GM21786 (cell line): ENCODE results near the gene MAPK8IP2.
"Not testable (repeated sequence)": the region's sequence is repeated elsewhere in the genome, so short reads cannot be mapped to it uniquely, and the experiment has no call there.

Experiments
- ATAC-seq: cut with Tn5 transposase; IDR thresholded peaks from one replicate; pipeline ENCODE4 v1.9.1; 2021; ENCODE audit not compliant: unreplicated experiment

Gene MAPK8IP2

DNA sequence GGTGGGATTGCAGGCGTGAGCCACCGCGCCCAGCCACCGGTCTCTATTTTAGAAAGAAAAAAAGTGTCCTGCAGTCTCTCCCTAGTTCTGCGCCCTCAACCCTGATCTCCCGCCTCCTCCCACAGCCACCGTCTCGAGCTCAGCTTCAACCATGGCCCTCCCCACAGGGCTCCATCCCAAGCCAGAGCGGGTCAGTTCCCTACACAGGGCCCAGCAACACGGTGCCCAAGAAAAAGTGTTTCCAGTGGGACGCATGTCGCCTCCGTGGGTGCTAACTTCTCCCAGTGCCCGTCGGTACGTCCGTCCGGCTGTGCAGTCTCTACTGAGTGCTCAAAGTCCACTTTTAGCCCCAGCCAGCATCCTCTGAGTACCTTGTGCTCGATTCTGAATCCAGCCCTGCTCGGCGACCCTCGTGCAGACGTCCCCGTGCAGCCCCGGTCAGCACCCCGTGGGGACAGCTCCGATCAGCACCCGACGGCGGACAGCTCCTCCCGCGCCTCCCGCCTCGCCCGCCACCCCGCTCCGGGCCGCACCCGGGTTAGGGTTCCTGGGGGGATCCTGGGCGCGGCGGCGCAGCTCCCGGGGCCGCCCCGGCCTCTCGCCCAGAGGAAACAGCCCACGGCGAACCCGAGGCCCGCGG, 657 bp upstream of the MAPK8IP2 start:
- no peak for ATAC-seq

DNA sequence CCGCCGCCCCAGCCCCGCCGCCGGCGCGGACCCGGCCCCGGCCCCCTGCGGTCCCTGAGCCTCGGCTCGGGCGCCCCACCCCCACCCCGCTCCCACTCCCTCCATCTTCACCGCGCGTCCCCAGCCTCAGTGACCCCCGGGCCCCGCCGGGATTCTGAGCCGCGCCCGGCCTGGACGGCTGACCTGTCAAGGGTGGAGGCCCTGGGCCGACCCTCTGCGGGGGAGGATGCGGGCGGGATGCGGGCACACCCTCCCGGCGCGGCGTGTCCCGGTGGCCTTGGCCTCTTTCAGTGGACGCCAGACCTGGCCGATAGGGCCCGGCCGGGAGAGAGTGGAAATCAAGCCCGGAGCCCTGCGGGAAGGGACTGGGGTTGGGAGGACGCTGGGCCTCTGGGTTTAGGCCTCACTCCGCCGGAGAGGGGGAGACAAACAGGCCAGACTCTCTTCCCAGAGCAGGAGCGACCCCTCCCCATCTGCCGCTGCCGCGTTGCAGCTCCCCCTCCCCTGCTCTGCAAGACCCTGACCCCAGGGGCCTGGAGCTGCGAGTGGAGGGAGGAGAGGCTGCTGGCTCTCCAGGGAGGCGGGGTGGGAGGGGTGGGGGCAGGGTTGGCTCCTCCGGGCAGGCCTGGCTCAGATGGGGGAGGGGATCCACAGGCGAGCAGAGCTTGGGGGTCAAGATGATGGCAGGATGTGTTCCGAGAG, 525 bp downstream of the MAPK8IP2 start:
- ATAC-seq = no peak

DNA sequence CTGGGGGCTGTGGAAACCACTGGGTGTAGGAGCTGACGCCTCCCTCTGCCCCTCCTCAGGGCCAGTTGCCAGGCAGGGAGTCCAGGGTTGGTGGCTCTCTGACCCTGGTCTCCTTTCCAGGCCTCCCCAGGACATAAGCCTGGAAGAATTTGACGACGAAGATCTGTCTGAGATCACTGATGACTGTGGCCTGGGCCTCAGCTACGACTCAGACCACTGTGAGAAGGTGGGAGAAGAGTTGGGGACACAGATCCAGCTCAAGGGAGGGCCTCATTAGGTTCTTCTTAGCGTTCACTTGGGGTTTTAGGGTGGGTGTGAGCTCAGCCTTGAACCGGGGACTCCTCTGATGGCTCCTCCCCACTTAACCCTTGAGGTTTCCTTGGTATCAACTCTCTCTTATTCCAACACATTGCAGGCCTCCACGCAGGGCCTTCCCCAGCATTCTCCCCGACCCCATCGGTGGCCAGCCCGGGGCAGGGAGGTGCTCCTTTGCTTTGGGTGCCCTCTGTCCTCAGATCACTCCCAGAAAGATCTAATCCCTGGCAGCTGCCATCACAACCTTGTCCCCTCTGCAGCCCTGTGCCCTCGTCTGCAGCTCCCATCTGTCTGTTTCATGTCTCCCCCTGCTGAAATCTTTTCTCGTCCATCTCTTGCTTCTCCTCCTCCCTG, 1.2 kb downstream of the MAPK8IP2 start:
- no peak for ATAC-seq

DNA sequence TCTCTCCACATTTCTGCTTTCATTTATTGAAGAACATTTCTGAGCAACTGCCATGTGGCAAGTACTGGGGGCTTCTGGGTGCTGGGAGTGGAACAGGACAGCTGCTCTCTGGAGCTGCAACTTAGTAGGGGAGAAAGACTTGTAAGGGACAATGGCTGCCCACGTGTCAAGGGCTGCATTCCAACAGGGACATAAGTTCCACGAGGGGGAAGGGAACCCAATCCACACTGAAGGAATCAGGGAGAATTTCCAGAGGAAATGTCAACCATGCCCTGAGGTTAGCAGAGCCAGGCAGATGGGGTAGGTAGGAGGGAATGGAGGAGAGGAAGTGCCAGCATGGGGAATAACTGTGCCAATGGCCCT, 1.7 kb downstream of the MAPK8IP2 start:
- no peak for ATAC-seq

DNA sequence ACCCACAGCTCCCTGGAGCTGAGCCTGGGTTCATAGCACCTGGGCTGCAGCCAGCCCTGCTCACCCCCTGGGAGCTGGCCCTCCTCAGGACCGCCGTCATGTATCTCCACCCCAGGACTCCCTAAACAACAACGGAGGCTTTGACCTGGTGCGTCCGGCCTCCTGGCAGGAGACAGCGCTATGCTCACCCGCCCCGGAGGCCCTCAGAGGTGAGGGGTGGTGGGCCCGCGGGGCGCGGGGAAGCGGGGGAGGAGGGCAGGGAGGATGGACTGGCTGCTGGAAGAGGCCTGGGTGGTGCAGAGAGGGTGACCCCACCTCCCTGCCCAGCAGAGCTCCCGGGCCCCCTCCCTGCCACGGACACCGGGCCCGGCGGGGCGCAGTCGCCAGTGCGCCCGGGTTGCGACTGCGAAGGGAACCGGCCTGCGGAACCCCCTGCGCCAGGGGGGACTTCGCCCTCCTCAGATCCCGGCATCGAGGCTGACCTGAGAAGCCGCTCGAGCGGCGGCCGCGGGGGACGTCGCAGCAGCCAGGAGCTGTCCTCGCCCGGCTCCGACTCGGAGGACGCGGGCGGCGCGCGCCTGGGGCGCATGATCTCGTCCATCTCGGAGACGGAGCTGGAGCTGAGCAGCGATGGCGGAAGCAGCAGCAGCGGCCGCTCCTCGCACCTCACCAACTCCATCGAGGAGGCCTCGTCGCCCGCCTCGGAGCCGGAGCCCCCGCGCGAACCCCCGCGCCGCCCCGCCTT, 3.1 kb downstream of the MAPK8IP2 start:
- no peak for ATAC-seq

DNA sequence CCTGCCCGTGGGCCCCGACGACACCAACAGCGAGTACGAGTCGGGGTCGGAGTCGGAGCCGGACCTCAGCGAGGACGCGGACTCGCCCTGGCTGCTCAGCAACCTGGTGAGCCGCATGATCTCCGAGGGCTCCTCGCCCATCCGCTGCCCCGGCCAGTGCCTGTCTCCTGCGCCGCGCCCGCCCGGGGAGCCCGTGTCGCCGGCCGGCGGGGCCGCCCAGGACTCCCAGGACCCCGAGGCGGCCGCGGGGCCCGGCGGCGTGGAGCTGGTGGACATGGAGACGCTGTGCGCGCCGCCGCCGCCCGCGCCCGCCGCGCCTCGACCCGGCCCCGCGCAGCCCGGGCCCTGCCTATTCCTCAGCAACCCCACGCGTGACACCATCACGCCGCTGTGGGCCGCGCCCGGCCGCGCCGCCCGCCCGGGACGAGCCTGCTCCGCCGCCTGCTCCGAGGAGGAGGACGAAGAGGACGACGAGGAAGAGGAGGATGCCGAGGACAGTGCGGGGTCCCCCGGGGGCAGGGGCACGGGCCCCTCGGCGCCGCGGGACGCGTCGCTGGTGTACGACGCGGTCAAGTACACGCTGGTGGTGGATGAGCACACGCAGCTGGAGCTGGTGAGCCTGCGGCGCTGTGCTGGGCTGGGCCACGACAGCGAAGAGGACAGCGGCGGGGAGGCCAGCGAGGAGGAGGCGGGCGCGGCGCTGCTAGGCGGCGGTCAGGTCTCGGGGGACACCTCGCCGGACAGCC, 3.8 kb downstream of the MAPK8IP2 start:
- ATAC-seq = no peak

DNA sequence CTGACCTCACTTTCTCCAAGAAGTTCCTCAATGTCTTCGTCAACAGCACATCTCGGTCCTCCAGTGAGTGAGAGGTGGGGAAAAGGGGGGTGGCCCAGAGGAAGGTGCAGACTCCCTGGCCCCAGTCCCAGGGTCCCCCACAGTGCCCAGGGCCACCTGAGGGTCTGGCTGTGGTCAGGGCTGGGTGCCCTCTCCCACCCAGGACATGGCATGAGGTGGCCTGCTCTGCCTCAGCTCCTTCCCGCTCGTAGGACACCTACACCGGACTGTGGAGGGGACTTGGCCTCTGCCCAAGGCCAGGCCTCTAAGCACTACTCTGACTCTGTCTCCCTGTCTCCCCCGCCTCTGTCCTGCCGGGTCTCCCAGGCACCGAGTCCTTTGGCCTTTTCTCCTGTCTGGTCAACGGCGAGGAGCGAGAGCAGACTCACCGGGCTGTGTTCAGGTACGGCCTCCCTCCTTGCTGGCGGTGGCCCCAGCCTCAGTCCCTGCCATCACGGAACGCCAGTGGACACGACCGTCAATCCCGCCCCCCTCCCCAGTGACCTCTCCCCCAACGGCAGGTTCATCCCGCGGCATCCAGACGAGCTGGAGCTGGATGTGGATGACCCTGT, 4.5 kb downstream of the MAPK8IP2 start:
- ATAC-seq = no peak

DNA sequence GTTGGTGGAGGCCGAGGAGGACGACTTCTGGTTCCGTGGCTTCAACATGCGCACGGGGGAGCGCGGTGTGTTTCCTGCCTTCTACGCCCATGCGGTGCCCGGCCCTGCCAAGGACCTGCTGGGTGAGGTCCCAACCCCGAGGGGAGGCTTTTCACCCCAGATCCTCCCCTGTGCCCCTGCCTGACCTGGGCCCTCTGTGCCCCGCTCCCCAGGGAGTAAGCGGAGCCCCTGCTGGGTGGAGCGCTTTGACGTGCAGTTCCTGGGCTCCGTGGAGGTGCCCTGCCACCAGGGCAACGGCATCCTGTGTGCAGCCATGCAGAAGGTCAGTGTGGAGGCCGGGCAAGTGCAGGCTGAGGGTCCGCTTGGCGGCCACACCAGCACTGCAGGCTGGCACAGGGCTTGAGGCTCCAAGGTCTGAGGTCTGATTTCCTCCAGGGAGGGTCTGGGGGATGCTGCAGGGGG, 5.1 kb downstream of the MAPK8IP2 start:
- ATAC-seq = no peak

DNA sequence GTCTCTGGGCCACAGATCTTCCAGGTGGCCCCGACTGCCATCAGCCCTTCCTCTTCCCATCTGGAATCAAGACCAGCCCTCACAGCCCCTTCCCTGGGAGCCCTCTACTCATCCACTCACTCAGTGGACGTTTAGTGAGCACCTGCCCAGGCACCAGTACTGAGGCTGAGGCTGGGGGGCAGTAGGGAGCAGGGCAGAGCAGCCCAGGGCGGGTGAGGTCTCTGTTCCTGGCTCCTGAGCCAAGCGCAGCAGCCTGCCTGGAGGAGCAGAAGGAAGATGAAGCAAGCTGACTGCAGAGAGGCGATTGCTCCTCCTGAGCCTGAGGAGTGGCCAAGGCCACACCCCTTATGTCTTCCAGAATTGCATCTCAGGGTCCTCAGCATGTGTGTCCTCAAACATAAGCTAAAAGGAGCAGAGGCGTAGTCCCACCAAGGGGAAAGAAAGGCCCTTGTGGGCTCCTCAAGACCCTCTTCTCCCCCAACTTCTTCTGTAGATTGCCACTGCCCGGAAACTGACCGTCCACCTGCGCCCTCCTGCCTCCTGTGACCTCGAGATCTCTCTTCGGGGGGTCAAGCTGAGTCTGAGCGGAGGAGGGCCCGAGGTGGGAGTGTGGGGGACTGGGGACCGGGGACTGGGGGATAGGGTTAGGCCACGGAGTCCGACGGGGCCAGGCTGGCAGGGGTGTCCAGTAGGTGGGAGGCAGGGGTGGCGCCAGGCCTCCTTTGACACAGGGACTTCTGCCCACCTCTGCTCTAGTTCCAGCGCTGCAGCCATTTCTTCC, 5.8 kb downstream of the MAPK8IP2 start:
- ATAC-seq = no peak

DNA sequence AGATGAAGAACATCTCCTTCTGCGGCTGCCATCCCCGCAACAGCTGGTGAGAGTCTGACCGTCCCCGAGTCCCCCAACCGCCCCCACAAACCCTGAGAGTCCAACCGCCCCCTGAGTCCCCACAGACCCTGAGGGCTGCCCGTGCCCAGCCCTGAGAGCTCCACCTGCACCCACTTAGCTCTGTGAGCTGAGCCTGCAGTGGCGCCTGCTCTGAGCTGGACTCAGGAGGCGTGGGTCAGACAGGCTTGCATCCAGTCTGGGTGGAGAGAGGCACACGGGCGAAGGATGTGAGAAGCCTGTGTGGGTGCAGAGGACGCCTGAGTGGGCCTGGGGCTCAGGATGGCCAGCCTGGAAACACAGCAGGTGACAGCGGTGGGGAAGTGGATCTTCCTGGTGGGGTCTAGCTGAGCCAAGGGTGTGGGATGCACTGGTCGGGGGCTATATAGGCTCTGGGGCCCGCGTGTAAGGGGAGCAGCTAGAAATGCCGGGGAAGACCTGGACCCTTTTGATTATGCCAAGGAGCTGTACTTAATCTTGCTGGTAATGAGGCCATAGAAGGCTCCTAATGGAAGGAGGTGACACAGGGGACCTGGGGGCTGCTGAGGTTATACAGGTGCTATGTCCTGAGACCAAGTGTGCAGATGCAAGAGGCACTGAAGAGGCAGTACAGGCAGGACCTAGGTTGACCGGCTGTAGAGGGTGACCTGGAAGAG, 6.5 kb downstream of the MAPK8IP2 start:
- ATAC-seq = no peak

DNA sequence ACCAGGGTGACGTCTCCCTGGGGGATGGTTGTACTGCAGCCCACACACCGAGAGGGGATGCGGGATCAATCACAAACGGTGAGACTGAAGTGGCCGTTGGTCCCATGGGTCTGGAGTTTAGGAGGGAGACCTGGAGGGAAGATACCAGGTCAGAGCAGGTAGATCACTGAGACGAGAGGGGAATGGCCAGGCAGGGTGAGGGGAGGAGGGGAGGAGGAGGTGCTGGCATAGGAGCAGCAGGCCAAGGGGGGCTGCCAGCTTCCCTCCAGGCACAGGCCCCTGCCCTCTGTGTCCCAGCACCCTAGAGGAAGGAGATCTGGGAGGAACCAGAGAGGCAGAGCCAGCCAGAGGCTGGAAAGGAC, 7.0 kb downstream of the MAPK8IP2 start:
- no peak for ATAC-seq

DNA sequence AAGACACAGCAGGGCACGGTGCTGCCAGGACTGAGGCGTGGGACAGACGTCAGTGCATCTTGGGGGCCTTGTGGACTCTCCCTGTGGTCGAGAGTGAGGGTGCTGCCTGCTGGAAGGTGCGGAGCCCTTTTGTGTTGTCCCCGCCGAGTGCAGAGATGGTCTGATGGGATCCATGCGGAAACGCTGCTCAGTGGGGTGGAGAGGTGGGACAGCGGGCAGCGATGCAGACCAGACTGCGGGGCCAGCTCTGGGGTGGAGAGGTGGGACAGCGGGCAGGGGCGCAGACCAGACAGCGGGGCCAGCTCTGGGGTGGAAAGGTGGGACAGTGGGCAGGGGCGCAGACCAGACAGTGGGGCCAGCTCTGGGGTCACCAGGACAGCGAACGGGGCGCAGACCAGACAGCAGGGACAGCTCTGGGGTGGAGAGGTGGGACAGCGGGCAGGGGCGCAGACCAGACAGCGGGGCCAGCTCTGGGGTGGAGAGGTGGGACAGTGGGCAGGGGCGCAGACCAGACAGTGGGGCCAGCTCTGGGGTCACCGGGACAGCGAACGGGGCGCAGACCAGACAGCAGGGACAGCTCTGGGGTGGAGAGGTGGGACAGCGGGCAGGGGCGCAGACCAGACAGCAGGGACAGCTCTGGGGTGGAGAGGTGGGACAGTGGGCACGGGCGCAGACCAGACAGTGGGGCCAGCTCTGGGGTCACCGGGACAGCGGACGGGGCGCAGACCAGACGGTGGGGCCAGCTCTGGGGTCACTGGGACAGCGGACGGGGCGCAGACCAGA, 7.7 kb downstream of the MAPK8IP2 start:
- ATAC-seq = not testable (repeated sequence)

DNA sequence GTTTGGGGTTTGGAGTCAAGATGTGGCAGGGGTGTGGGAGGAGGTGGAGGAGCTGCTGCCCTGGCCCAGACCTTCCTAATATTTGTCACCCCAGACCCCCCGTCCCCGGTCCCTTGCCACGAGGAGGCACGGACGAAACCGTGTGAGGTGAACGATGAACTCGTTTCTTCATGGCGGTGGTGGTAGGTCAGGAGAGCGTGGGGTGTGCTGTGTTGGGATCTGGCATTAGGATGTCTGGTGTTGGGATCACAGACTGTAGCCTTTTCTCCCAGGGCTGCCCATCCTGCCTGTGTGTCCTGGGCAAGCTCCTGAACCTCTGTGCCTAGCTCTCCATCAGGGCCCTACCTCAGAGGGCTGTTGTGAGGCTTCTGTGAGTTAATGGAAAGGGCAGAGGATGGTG, 8.4 kb downstream of the MAPK8IP2 start:
- ATAC-seq = no peak

DNA sequence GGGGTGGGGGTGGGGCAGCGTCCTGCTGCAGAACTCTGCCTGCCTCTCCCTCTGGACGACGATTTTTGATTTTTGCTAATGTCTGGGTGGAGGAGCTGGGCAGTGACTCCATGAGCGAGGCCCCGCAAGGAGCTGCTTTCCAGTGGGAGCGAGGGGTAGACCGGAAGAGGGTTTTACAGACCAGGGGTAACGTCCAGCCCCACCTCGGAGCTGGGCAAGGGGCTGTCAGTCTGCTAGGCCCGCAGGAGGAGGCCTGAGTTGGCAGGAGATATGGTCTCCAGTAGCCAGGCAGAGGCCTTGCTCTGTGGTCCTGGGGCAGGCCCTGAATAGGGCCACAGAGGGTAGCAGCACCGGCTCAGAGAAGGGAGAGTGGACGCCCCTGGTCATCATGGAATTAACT, 9.0 kb downstream of the MAPK8IP2 start:
- ATAC-seq = no peak

DNA sequence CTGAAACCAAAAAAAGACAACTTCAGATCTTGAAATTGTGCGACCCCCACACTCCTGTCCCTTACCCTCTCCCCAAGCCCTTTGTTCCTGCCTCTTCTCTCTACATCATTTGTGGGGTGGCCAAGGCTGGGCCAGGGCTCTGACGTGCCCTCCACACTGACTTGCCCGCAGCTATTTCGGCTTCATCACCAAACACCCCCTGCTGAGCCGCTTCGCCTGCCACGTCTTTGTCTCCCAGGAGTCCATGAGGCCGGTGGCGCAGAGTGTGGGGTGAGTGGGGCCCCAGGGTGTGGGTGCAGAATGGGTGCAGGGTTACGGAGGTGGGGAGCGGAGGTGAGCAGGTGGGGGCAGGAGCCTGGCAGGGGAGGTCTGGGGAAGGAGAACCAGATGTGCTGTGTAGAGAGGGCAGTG, 9.5 kb downstream of the MAPK8IP2 start:
- no peak for ATAC-seq

DNA sequence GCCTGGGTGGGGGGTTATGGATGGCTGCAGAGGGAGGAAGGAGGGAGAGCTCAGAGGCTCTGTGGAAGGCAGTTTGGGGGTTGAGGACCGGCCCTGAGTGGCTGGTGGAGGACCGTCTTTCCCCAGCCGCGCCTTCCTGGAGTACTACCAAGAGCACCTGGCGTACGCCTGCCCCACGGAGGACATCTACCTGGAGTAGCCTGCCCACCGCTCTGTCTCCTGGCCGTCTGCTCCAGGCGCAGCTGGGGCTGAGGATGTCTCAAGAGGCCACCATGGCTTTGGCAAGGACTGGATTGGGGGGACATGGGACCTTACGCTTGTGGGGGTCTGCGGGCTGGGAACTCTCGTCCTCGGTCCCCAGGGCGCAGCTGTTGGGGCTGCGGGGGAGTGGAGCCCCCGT, 10.0 kb downstream of the MAPK8IP2 start:
- ATAC-seq = no peak

DNA sequence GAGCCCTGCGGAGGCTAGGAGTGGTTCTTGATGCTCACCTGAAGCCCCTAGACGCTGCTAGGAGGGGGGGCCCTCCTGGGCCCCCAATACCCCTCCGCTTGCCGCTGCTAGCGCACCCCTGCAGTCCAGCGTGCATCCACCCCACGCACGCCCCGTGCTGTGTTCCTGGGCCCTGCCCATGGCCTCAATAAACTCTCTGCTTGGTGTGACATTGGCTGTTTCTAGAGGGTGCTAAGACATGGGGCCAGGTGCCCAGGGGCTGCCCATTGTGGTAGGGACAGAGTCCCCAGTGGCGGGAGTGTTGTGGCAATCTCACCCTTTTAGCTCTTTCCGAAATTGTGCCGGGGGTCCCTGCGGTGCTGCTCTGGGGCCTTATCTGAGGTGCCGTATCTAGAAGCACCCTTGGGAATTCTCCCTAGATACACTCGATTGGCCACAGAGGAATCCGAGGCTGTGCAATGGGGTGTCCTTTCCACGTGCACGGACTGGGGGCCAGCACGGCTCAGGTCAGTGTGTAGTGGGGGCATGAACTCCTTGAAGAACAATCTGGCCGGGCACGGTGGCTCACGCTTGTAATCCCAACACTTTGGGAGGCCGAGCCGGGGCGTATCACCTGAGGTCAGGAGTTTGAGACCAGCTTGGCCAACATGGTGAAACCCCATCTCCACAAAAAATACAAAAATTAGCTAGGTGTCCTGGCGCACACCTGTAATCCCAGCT, 10.9 kb downstream of the MAPK8IP2 start:
- ATAC-seq = no peak

DNA sequence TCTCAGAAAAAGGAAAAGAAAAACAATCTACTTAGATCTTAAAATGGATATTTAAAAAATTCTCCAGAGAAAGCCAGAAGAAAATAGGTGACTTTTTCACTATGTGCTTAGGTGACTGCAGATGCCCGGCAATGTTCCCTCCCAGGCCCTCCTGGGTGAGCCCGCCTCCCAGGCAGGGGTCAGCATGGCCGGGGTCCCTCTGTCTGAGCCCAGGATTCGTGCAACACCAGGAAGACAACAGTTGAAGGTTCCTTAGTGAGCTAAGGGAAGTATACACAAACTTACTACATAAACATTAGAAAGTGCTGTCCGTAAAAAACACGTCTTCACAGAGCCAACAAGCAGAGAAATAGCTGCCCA, 11.6 kb downstream of the MAPK8IP2 start:
- ATAC-seq = no peak
